ENCODE data around the gene WNT5B. TPM values are rescaled to one million over a fixed set of nuclear protein-coding genes. Genes with fewer than 3 reads are reported as not detected.

The WNT5B gene
- total and polyA plus RNA-seq, 2 experiments from 2014 or later = 152 to 240 TPM

DNA sequence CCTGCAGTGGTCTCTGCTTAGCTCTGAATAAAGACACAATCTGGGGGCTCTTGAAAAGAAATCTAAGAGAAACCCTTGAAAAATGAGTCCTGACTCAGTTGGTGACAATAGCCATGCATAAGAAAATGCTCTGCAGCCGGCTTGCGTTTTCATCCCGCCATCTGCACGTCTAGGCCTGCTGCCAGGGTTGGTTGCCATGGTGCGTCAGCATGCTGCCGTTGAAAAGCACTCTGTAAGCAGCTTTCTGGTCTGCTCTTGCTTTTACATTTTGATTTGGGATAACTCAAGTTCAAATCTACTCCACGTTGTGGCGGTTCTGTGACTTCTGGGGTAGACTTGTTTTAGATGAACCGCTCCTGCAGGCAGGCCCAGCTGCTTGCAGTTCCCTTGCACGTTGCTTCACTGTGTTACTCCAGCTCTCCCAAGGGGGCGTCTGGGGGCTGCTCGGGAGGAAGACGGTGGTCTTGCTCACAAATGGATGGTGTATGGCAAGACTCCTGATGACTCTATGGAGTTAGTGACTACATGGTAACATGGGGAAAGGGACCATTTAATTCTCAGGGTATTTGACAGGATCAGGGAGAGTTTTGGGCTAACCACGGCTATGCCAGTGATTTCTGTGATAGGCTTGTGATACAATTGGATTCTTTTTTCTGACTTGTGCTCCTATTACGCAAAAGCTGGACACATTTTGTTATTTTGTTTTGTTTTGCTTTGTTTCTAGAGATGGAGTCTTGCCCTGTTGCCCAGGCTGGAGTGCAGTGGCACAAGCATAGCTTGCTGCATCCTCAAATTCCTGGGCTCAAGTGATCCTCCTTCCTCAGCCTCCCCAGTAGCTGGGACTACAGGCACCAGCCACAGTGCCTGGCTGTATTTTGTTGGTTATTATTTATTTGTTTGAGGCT, 15.8 kb downstream of the WNT5B start:
- Histone ChIP-seq H3K27me3 (no peaks in the 10 kb centered on the region), H3K4me1 (ENCODE audit: low read depth) (peaks cover 47% of the 10 kb centered on the region), H3K36me3 (peaks cover 33% of the 10 kb centered on the region), H3K9me3 (ENCODE audit: low read depth) (no peaks in the 10 kb centered on the region), H3K4me3 (no peak overlapping the region), H3K27ac (no peak overlapping the region)
- TF ChIP-seq, protein P1, sequence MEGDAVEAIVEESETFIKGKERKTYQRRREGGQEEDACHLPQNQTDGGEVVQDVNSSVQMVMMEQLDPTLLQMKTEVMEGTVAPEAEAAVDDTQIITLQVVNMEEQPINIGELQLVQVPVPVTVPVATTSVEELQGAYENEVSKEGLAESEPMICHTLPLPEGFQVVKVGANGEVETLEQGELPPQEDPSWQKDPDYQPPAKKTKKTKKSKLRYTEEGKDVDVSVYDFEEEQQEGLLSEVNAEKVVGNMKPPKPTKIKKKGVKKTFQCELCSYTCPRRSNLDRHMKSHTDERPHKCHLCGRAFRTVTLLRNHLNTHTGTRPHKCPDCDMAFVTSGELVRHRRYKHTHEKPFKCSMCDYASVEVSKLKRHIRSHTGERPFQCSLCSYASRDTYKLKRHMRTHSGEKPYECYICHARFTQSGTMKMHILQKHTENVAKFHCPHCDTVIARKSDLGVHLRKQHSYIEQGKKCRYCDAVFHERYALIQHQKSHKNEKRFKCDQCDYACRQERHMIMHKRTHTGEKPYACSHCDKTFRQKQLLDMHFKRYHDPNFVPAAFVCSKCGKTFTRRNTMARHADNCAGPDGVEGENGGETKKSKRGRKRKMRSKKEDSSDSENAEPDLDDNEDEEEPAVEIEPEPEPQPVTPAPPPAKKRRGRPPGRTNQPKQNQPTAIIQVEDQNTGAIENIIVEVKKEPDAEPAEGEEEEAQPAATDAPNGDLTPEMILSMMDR (IDR thresholded peaks at IDR 0.05; ENCODE audit: low read depth, low read length) = no peak
- DNase-seq (ENCODE audit: low read depth in 1 of 2, low spot score in 1 of 2) = peak in 1 of 2 donors; percentile 83

DNA sequence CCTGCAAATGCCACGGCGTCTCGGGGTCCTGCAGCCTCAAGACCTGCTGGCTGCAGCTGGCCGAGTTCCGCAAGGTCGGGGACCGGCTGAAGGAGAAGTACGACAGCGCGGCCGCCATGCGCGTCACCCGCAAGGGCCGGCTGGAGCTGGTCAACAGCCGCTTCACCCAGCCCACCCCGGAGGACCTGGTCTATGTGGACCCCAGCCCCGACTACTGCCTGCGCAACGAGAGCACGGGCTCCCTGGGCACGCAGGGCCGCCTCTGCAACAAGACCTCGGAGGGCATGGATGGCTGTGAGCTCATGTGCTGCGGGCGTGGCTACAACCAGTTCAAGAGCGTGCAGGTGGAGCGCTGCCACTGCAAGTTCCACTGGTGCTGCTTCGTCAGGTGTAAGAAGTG, 16.8 kb downstream of the WNT5B start:
- Histone ChIP-seq H3K4me1 (ENCODE audit: low read depth) (peaks cover 57% of the 10 kb centered on the region), H3K36me3 (peaks cover 24% of the 10 kb centered on the region), H3K4me3 (no peak overlapping the region), H3K9me3 (ENCODE audit: low read depth) (no peaks in the 10 kb centered on the region), H3K27me3 (no peaks in the 10 kb centered on the region), H3K27ac (no peak overlapping the region)
- TF ChIP-seq, protein P1 (IDR thresholded peaks at IDR 0.05; ENCODE audit: low read depth, low read length) = no peak
- DNase-seq (ENCODE audit: low read depth in 1 of 2, low spot score in 1 of 2) = no peak

DNA sequence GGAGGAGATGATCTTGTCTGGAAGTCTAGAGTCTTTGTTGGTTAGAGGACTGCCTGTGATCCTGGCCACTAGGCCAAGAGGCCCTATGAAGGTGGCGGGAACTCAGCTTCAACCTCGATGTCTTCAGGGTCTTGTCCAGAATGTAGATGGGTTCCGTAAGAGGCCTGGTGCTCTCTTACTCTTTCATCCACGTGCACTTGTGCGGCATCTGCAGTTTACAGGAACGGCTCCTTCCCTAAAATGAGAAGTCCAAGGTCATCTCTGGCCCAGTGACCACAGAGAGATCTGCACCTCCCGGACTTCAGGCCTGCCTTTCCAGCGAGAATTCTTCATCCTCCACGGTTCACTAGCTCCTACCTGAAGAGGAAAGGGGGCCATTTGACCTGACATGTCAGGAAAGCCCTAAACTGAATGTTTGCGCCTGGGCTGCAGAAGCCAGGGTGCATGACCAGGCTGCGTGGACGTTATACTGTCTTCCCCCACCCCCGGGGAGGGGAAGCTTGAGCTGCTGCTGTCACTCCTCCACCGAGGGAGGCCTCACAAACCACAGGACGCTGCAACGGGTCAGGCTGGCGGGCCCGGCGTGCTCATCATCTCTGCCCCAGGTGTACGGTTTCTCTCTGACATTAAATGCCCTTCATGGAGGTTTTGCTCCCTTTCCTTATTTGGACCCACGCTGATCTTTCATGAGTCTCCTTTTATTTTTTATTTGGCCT, 17.7 kb downstream of the WNT5B start:
- Histone ChIP-seq H3K4me3 (no peak overlapping the region), H3K4me1 (ENCODE audit: low read depth) (peaks cover 61% of the 10 kb centered on the region), H3K36me3 (peaks cover 24% of the 10 kb centered on the region), H3K9me3 (ENCODE audit: low read depth) (no peaks in the 10 kb centered on the region), H3K27ac (no peak overlapping the region), H3K27me3 (no peaks in the 10 kb centered on the region)
- no peak for DNase-seq (ENCODE audit: low read depth in 1 of 2, low spot score in 1 of 2)
- TF ChIP-seq, protein P1 (IDR thresholded peaks at IDR 0.05; ENCODE audit: low read depth, low read length) = no peak

DNA sequence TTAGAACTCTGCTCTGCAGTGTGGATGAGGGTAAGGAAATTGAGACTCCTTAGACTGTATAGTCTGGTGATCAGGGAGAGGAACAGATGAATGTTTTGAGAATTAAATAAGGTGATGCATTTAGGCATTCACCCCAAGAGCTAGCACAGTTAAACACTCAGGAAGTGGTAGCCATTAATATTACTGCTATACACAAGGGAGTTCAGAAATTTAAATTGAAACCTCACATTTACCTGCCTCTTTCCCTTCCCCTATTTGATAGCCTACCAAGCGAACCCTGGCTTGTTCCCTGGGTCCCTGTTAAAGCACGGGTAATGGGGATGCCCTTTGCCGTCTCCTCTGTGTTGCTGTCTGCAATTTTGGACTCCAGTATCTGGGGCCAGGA, 18.2 kb downstream of the WNT5B start:
- no peak overlapping the region for H3K27ac ChIP-seq
- DNase-seq (ENCODE audit: low read depth in 1 of 2, low spot score in 1 of 2) = no peak
- peaks cover 24% of the 10 kb centered on the region for H3K36me3 ChIP-seq
- no peak overlapping the region for H3K4me3 ChIP-seq
- no peaks in the 10 kb centered on the region for H3K9me3 ChIP-seq (ENCODE audit: low read depth)
- H3K4me1 ChIP-seq (ENCODE audit: low read depth) = peaks cover 56% of the 10 kb centered on the region
- no peaks in the 10 kb centered on the region for H3K27me3 ChIP-seq
- TF ChIP-seq, protein P1 (IDR thresholded peaks at IDR 0.05; ENCODE audit: low read depth, low read length) = no peak

DNA sequence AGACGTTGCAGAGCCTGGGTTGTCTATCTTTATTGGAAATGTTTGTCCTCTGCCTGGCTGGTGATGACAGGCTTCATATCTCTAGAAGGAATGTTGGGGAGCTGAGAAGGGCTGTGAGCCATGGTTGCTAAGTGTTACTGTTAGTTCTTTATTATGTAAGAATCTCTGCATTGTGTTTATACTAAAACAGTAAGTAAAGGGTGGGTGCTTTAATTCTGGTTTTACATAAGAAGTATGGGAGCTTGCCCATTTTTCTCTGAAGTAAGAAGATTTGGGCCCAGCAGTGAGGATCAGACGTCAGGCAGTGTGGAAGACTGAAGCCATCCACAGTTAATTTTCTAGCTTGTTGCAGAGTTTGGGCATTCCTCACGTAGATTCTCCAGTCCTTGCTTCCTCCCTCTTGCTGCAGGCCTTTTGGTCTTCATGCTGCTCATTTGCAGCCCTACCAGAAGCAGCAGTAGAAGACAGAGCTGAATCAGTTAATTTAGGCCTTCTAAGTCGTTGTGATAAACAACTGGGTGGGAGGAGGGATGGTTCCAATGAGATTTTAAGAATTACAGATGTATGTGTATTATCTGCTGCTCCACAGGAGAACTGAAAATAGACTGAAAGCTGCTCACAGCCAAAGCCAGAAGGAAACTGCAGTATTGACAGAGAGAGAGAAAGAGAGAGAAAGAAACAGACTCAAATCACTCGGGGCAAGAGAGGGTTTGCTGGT, 21.4 kb downstream of the WNT5B start:
- DNase-seq (ENCODE audit: low read depth in 1 of 2, low spot score in 1 of 2) = peak in 1 of 2 donors; percentile 81
- Histone ChIP-seq H3K9me3 (ENCODE audit: low read depth) (no peaks in the 10 kb centered on the region), H3K36me3 (peaks cover 24% of the 10 kb centered on the region), H3K27ac (peak overlapping the region; percentile 75), H3K4me3 (no peak overlapping the region), H3K4me1 (ENCODE audit: low read depth) (peaks cover 31% of the 10 kb centered on the region), H3K27me3 (no peaks in the 10 kb centered on the region)
- TF ChIP-seq, protein P1 (IDR thresholded peaks at IDR 0.05; ENCODE audit: low read depth, low read length) = no peak

Data from cardiac muscle cell (in vitro differentiated cells and primary cell).